Glutamatergic neuron (in vitro differentiated cells): ENCODE data around the gene VASN. TPM values are rescaled to one million over a fixed set of nuclear protein-coding genes. Genes with fewer than 3 reads are reported as not detected.

ENCODE experiments used
- DNase-seq: peaks from one replicate; pipeline ENCODE4 v3.0.0; 2022
- H3K27ac Mint-ChIP-seq: one replicate; pipeline ENCODE4 v1.8.0; 2020; ENCODE audit warnings: mild to moderate bottlenecking, mixed read lengths, inconsistent platforms; ENCODE audit not compliant: unreplicated experiment
- H3K27me3 Mint-ChIP-seq: one replicate; pipeline ENCODE4 v1.8.0; 2020; ENCODE audit warnings: mild to moderate bottlenecking, moderate library complexity, mixed read lengths, inconsistent platforms; ENCODE audit not compliant: unreplicated experiment
- H3K36me3 Mint-ChIP-seq: one replicate; pipeline ENCODE4 v1.8.0; 2020; ENCODE audit warnings: mild to moderate bottlenecking, mixed read lengths, inconsistent platforms; ENCODE audit not compliant: unreplicated experiment
- H3K4me1 Mint-ChIP-seq: one replicate; pipeline ENCODE4 v1.8.0; 2020; ENCODE audit warnings: mild to moderate bottlenecking, low read depth, mixed read lengths, inconsistent platforms; ENCODE audit not compliant: unreplicated experiment
- H3K4me3 Mint-ChIP-seq: one replicate; pipeline ENCODE4 v1.8.0; 2020; ENCODE audit warnings: mild to moderate bottlenecking, mixed read lengths, inconsistent platforms; ENCODE audit not compliant: unreplicated experiment
- H3K9me3 Mint-ChIP-seq: one replicate; pipeline ENCODE4 v1.8.0; 2020; ENCODE audit warnings: mild to moderate bottlenecking, moderate library complexity, mixed read lengths, inconsistent platforms; ENCODE audit not compliant: unreplicated experiment
- total RNA-seq: library from RNA; stranded (reverse); fragmentation: NEBNext Ultra II Directional; extraction: Animal tissue kit (Norgen Biotek cat#: 25700); gene quantifications from one replicate; pipeline ENCODE4 v1.2.1, GENCODE V29; 2021; ENCODE audit not compliant: unreplicated experiment
- TF ChIP-seq, protein P1 (sequence below): fragments of 200-600 bp; sonication (generic); IDR thresholded peaks from one replicate; pipeline ENCODE4 v1.5.0; 2021; ENCODE audit not compliant: partially characterized antibody, unreplicated experiment

The VASN gene
- total RNA-seq, 1 donor from 2014 or later = 4.1 TPM

DNA sequence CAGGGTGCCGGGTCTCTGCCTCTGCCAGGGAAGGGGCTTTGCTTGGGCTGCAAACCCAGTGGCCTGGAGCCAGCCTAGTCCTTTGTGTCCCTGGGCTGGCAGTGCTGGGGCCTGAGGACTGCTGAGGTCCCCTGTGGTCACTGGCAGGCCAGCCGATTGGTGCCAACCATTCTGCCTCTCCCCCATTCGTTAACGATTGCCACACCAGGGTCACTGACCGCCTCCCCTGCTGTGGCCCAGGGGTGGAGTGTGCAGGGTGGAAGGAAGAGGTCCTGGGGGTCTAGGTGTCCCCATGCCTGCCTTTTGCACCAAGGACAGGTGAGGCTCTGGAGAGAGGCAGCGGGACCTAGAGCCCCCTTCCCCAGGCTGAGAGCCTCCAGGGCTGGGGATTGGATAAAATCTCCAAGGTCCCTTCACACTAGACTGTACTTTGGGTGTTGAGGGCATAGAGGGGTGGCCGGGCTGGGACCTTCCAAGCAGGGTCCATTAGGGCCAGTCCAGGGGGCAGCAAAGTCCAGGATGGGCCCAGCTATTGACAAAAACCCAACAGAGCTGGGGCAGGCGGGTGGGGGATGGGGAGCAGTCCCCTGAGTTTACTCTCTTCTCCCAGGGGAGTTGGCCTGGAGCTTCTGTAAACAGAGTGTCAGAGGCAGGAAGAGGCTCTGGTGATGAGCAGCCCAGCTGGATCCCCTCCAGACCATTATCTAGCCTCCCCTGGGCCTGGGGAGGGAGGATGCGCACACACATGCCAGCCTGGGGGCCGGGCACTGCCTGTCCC, 1.1 kb downstream of the VASN start:
- DNase-seq = no peak
- Mint-ChIP-seq H3K27me3 (peaks cover 8% of the 10 kb centered on the region), H3K27ac (no peak overlapping the region), H3K4me3 (peak overlapping the region; percentile 86), H3K9me3 (no peaks in the 10 kb centered on the region), H3K36me3 (no peaks in the 10 kb centered on the region), H3K4me1 (peaks cover 9% of the 10 kb centered on the region)
- TF ChIP-seq, protein P1, sequence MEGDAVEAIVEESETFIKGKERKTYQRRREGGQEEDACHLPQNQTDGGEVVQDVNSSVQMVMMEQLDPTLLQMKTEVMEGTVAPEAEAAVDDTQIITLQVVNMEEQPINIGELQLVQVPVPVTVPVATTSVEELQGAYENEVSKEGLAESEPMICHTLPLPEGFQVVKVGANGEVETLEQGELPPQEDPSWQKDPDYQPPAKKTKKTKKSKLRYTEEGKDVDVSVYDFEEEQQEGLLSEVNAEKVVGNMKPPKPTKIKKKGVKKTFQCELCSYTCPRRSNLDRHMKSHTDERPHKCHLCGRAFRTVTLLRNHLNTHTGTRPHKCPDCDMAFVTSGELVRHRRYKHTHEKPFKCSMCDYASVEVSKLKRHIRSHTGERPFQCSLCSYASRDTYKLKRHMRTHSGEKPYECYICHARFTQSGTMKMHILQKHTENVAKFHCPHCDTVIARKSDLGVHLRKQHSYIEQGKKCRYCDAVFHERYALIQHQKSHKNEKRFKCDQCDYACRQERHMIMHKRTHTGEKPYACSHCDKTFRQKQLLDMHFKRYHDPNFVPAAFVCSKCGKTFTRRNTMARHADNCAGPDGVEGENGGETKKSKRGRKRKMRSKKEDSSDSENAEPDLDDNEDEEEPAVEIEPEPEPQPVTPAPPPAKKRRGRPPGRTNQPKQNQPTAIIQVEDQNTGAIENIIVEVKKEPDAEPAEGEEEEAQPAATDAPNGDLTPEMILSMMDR = no peak

DNA sequence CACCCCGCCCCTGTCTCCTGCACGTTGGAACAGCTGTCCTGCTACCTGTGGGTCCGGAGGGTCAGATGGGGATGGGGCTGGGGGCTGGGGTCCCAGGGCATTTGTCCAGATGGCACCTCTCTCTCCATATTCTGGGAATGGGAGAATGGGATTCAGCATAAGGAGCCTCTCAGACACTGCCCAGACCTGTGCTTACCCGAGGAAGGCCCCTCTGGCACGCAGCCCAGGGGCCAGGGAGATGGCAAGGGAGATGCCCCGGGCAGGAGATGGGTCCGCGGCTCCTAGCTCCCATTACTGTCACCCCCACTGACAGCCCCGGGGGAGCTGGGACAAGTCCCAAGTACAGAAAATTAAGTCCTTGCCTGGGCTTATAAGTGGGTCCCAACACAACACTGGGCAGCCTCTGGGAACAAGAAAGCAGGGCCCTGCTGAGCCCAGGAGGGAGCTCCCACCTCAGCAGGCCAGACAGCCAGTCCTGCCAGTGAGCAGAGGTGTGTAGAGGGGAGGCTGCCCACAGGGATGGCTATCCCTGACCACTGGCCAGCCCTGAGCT, 1.8 kb downstream of the VASN start:
- H3K27ac Mint-ChIP-seq = no peak overlapping the region
- no peaks in the 10 kb centered on the region for H3K36me3 Mint-ChIP-seq
- TF ChIP-seq, protein P1 = no peak
- no peaks in the 10 kb centered on the region for H3K9me3 Mint-ChIP-seq
- H3K4me3 Mint-ChIP-seq = no peak overlapping the region
- H3K4me1 Mint-ChIP-seq = peaks cover 10% of the 10 kb centered on the region
- DNase-seq = no peak
- peaks cover 10% of the 10 kb centered on the region for H3K27me3 Mint-ChIP-seq

DNA sequence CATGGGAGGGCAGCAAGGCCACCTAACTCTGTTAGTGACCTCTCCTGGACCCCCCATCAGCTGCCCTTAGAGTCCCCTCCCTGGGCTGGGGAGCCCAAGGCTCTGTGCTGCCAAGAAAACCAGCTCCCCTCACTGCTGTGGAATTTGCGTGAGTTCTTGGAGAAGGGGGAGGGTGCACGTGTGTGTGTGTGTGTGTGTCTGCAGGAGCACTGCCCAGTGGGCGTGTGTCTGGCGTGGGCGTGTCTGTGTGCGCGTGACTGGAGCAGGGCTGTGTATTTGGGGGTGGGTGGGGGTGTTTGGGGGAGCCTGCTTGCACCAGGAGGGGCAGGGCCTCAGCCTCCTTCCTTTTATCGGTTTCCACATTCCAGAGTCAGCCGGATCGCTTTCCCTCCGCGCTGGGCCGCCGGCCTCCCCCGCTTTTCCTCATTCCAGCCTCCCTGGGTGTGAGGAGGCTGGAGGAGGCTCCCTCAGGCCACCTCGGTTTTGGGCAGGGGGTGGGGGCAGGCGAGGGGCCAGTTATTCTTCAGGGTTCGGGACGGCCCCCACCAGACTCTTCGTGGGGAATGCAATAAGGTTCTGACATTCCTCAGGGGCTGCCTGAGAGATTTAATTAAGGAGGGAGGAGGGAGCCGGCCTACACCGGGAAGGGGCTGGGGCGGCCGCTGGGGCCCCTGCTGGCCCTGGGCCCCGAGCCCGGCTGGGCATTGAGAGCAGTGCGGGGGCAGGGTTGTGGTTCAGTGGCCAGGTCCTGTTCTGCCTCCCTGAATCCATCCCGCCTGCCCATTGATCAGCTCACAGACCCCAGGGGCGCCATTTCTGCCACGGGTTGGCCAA, 2.5 kb downstream of the VASN start:
- Mint-ChIP-seq H3K4me3 (peak overlapping the region; percentile 46), H3K4me1 (peaks cover 10% of the 10 kb centered on the region), H3K36me3 (no peaks in the 10 kb centered on the region), H3K27me3 (peaks cover 10% of the 10 kb centered on the region), H3K9me3 (no peaks in the 10 kb centered on the region), H3K27ac (no peak overlapping the region)
- TF ChIP-seq, protein P1 = no peak
- DNase-seq = no peak

DNA sequence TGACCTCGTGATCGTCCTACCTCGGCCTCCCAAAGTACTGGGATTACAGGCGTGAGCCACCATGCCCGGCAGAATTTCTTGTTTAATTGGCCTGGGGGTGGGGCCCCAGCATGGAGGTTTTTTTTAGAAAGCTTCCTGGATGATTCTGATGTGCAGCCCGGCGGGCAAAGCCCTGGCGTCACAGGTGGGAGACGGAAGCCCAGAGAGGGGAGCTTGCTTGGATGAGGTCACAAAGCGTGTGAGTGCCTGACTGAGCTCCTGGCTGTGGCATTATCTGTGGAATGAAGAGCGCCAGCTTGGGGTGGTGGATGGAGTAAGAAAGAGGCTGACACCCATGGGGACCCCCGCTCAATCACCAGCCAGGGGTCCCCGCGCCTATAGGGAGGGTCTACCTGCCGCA, 4.1 kb downstream of the VASN start:
- no peaks in the 10 kb centered on the region for H3K36me3 Mint-ChIP-seq
- H3K27me3 Mint-ChIP-seq = peaks cover 13% of the 10 kb centered on the region
- peaks cover 2% of the 10 kb centered on the region for H3K9me3 Mint-ChIP-seq
- H3K27ac Mint-ChIP-seq = peak overlapping the region; percentile 17
- TF ChIP-seq, protein P1 = no peak
- no peak for DNase-seq
- H3K4me3 Mint-ChIP-seq = peak overlapping the region; percentile 49
- peaks cover 10% of the 10 kb centered on the region for H3K4me1 Mint-ChIP-seq
